Stimulated activated CD4-positive, alpha-beta T cell treated with anti-CD3 and anti-CD28 coated beads, Interleukin-4, amount 100 ng/mL, for 1 hour (primary cell): ENCODE data around the gene SBK3.
"Not testable (repeated sequence)": the region's sequence is repeated elsewhere in the genome, so short reads cannot be mapped to it uniquely, and the experiment has no call there.

ENCODE experiments used
- DNase-seq: peaks from one replicate; pipeline ENCODE4 v3.0.0-alpha.2; 2020

SBK3 gene

GRCh38 chr19:55573929-55574328, 28.6 kb upstream of the SBK3 start:
- DNase-seq: not testable (repeated sequence)

GRCh38 chr19:55569477-55569876, 24.1 kb upstream of the SBK3 start:
- DNase-seq: not testable (repeated sequence)

- no peak for DNase-seq
Measured at GRCh38 chr19:55567708-55568328, 22.5 kb upstream of the SBK3 start.

- DNase-seq: no peak
Measured at GRCh38 chr19:55566823-55567222, 21.5 kb upstream of the SBK3 start.

- no peak for DNase-seq
Measured at GRCh38 chr19:55563261-55563690, 17.9 kb upstream of the SBK3 start.

- DNase-seq: no peak
Measured at GRCh38 chr19:55559684-55560083, 14.3 kb upstream of the SBK3 start.

GRCh38 chr19:55554741-55555152, 9.4 kb upstream of the SBK3 start:
- no peak for DNase-seq

GRCh38 chr19:55554302-55554701, 9.0 kb upstream of the SBK3 start:
- no peak for DNase-seq

GRCh38 chr19:55553217-55554182, 8.2 kb upstream of the SBK3 start:
- no peak for DNase-seq

- no peak for DNase-seq
Measured at GRCh38 chr19:55552620-55553019, 7.3 kb upstream of the SBK3 start.

- DNase-seq: no peak
Measured at GRCh38 chr19:55552206-55552605, 6.9 kb upstream of the SBK3 start.

GRCh38 chr19:55550321-55550650, 4.9 kb upstream of the SBK3 start:
- DNase-seq: no peak

- no peak for DNase-seq
Measured at GRCh38 chr19:55549500-55550320, 4.4 kb upstream of the SBK3 start.

- DNase-seq: no peak
Measured at GRCh38 chr19:55546822-55547614, 1.7 kb upstream of the SBK3 start.

GRCh38 chr19:55546011-55546410, 668 bp upstream of the SBK3 start:
- DNase-seq: no peak

GRCh38 chr19:55544776-55545439, 435 bp downstream of the SBK3 start:
- no peak for DNase-seq

GRCh38 chr19:55544014-55544413, 1.3 kb downstream of the SBK3 start:
- DNase-seq: no peak

GRCh38 chr19:55543567-55543966, 1.8 kb downstream of the SBK3 start:
- DNase-seq: no peak

GRCh38 chr19:55542292-55542855, 3.0 kb downstream of the SBK3 start:
- no peak for DNase-seq

- DNase-seq: no peak
Measured at GRCh38 chr19:55541091-55541490, 4.3 kb downstream of the SBK3 start.

- DNase-seq: no peak
Measured at GRCh38 chr19:55540619-55541018, 4.7 kb downstream of the SBK3 start.
